Measurements from ENCODE around the gene NAPG. TPM values are rescaled to one million over a fixed set of nuclear protein-coding genes. Genes with fewer than 3 reads are reported as not detected.

The NAPG gene
- total RNA-seq: 28.6 and 38.7 TPM in 2 replicates

DNA sequence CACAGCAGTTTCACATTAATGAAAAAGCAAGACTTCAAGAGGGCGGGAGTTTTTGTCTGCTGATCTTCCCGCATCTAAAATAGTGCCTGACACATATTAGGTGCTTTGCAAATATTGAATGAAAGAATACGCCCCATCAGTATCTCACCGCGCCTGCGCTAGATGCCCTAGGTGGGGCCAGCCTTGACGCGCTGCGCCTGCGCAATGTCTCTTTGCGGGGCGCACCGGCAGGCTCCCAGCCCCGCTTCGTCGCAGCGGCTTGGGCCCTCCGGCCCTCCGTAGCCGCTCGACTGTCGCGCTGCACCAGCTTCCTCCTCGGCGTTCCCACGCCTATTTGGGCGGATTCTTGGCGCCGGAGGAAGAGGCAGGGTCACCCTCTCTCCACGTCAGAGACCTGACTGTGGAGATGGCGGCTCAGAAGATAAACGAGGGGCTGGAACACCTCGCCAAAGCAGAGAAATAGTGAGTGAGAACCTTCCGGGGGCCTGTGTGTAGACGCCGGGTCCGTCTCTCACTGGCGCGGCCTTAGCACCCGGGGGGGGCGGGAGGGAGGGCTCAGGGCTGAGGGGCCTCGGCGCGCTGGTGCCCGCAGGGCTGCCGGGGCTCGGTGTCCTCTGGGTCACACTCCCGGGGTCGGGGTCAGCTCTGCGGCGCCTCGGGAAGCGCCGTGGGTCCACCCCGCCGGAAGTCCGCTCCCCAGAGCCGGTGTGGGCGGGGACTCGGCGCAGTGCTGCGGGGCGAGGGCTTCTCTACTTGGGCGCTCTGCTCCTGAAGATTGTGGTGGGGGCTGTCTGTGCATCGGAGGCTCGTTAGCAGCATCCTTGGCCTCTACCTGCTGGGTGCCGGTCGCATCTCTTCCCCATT lies at the start of gene NAPG:
Gene NAPG (plus strand): TSS at position 331 of the 864 bp plus-strand sequence. CDS start 76 bp downstream, at position 407.

Other genes with a start within 250 kb of the NAPG start
- gene APCDD1, start 71.4 kb upstream of the NAPG start, total RNA-seq: under 0.01 TPM in 1 of 2 replicates, not detected in the other